Activated effector memory CD4-positive, alpha-beta T cell treated with anti-CD3 and anti-CD28 coated beads, Interleukin-2, amount 50 U/mL, for 16 hours (primary cell): ENCODE results near the gene FOXK2.

Experiments
- DNase-seq: peaks from one replicate; pipeline ENCODE4 v3.0.0-alpha.2; 2020

Gene FOXK2

DNA sequence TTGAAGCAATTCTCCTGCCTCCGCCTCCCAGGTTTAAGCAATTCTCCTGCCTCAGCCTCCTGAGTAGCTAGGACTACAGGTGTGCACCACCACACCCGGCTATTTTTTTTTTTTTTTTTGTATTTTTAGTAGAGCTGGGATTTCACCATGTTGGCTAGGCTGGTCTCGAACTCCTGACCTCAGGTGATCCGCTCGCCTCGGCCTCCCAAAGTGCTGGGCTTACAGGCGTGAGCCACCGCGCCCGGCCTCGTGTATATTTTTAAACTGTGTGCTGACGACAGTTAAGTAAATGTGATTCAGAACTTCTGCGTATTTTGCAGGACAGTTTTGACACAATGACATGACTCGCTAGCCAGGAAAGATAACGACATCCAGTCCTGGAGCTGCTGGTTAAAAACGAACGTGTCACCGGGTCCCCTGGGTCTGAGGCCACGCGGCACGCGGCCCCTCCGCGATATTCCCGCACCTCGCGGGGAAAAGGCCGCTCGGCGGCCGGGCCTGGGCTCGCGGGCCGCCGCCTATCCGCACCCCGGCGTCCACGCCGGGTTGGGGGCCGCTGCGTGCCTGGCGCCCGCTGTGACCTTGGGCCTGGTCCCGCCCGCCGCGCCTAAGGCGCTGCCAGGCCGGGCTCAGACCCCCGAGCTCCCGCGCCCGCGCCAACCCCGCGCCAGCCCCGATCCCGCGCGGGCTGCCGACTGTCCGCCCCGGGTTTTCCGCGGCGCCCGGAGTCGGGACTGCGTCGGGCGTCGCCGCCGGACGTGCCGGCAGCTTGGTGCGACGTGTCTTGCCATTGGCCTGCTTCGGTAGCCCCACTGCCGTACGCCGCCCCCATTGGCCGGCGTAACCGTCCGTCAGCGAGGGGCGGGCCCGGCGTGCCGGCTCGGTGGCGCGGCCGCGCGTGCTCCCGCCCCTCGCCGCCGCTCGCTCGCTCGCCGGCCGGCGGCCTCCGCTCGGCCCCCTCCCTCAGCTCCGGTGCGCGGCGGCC, at the start of gene FOXK2:
Gene FOXK2 (plus strand): TSS at position 907 of the 985 bp plus-strand sequence. CDS start 157 bp downstream, outside the sequence.
- DNase-seq: peak; percentile 98

DNA sequence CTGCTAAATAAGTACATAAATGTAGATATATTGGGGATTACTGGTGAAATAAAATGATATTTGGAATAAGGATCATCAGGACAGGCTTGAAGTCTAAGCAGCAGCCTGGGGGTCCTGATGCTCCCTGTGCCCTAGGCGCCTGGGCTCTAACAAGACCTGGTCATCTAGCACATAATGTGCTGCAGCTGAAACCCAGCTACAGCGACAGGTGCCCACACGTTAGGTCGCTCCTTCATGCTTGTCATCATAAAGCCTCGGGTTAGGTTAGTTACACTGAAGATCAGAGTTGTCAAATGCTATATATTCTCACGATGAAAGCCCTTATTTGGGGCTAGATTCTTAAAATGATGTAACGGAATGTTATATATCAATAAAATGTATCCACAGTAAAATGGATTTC, 49.5 kb upstream of the FOXK2 start:
- no peak for DNase-seq

DNA sequence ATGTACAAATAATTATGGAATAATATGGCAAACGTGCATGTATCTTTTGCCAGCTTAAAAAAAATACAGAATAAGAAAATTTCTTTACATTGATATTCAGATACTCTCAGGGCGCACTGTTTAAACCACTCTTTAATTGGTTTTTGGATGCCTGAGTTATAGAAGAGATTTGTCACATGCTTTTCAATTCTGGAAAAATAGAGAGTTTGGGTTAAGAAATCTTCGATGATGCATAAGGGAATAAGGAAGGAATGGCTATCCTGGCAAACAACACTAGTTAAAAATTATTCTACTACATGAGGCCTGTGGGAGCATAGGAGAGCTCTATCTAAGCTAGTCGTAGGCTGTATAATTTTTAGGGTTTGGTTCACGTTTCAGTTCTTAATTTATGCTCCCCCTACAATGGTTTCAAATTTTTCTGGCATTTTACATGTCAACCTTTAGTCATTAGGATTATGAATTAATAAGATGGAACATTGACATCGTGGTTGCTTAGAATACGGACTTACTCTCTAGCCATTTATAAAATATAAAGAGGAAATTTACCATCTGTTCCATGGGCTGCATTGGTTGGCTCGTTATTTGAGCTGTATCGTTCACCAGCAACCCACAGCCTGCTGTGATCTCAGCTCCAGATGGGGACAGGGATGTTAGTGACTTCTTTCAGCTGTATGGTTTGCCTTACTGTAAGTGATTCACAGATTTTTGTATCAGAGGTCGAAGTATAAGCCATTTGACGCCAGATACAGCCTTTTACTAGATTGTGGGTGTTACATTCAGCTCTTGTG, 45.1 kb upstream of the FOXK2 start:
- no peak for DNase-seq

GRCh38 chr17:82475458-82475857, 44.1 kb upstream of the FOXK2 start:
- DNase-seq: no peak

DNA sequence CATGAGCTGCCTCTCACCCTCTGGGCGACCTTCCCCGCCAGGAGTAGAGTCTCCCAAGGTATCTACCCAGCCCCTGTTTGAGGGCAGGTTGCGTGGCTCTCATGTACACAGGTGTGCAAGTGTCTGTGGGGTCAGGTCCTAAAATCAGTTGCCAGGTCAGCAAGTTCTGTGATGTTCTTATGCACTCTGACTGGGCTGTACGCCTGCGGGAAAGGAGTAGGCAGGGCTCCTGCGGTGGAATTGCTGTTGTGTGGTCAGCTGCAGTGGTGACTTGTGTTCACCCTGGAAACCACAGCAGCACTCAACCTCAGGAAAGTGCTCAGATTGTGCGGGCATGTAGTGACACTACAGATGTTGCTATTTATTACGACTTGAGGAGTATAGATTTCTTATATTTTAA, 41.6 kb upstream of the FOXK2 start:
- DNase-seq: no peak

DNA sequence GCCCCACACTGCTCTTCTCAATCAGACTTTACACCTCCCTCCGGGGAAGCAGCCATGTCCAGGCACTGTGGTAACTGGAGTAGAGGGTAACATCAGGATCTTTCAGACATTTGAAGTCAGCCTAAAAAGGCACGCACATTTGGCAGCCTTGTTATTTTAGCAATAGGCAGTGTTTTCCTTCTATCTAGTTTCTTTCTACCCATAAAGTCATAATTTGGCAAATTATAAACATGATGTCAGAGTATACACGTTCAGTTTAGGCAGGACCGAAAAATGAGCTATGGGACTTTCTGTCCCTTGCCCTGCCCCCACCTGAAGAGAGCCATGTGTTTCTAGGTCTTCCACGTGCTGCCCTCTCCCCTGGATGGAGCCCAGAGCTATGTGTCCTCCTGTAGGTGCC, 39.9 kb upstream of the FOXK2 start:
- DNase-seq: no peak

DNA sequence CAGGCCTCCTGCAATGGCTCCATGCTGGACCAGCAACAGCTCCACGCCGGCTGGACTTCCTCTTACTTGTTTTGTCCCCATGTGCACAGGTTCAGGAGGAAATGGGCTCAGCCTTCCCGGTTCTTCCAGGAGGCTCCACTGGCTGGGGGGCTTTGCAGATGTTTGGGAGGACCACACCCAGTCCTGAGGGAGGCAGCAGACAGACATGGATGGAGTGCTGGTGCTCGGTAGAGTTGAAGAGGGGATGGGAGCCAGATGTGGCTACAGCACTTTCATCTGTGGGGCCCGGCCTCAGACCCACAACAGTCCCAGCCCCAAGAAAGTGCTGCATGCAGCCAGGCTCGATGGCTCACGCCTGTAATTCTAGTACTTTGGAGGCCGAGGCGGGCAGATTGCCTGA, 39.2 kb upstream of the FOXK2 start:
- DNase-seq: no peak

- DNase-seq: no peak
These were observed 36.3 kb upstream of the FOXK2 start for GRCh38 chr17:82483204-82483660.

GRCh38 chr17:82483836-82484235, 35.7 kb upstream of the FOXK2 start:
- no peak for DNase-seq

- no peak for DNase-seq
These were observed 33.1 kb upstream of the FOXK2 start for GRCh38 chr17:82486231-82487094.

DNA sequence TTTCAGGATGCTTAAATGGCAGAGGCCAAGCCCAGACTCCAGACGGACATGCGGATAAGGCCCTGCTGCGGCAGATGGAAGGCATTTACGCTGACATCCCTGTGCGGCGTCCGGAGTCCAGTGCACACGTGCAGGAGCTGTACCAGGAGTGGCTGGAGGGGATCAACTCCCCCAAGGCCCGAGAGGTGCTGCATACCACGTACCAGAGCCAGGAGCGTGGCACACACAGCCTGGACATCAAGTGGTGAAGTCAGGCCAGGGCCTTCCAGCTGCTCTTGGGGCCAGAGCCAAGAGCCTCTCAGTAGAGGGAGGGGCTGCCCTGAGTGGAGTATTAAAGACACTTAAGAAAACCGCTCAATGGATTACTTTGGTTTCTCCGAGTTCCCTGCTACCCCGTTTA, 31.6 kb upstream of the FOXK2 start:
- DNase-seq: no peak

DNA sequence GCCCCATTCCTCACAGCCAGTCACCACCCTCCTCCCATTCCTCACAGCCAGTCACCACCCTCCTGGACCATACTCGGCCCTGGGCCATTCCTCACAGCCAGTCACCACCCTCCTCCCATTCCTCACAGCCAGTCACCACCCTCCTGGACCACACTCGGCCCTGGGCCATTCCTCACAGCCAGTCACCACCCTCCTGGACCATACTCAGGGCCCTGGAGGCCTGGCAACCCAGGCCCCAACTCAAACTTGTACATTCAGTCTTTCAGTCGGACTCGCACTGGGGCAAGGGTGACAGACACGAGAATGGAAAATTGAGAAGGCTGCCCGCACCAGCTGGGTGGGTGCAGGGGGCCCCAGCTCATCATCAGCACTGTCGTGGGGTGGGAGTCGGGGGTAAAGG, 30.4 kb upstream of the FOXK2 start:
- no peak for DNase-seq

GRCh38 chr17:82489851-82490511, 29.6 kb upstream of the FOXK2 start:
- no peak for DNase-seq

- DNase-seq: no peak
These were observed 28.9 kb upstream of the FOXK2 start for GRCh38 chr17:82490512-82491195.

DNA sequence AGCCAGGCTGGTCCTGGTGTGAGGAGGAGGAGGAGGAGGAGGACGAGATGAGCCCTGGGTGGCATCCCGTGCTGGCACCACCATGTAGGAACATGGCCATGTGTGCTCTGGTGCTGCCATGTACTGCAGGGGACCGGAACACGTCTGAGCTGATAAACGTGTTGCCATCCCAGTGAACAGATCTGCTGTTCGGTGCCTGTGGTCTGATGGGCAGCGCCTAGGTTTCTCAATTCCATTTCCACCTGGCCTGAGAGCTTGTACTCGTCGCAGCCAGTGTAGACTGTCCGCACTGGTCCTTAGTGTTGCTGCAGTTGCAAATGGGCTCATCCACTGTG, 28.4 kb upstream of the FOXK2 start:
- DNase-seq: no peak

GRCh38 chr17:82491533-82491932, 28.0 kb upstream of the FOXK2 start:
- DNase-seq: no peak

DNA sequence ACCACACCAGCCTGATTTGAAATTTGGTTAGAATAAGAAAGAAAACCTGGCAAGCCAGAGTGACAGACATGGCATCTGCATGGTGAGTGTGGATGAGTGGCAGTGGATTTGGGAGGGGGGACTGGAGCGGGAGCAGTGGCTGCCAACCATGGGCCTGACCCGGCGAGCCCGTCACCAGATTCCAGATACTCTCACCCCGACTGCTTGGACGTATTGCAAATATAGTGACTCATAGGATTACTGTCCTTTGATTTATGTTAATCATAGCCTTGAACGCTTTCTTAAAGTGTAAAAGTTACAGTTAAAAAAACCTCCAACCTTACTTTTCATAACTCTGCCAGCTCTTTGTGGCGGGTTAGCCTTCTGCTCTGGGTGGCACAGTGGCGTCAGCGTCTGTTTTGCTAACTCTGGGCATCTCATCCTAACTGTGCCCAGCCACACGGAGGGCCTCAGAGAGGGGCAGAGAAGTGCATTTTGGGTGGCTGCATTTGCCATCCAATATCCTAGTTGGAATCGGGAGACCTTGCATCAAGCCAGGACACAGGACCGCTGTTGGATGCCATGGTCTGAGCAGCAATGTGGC, 26.8 kb upstream of the FOXK2 start:
- DNase-seq: no peak

DNA sequence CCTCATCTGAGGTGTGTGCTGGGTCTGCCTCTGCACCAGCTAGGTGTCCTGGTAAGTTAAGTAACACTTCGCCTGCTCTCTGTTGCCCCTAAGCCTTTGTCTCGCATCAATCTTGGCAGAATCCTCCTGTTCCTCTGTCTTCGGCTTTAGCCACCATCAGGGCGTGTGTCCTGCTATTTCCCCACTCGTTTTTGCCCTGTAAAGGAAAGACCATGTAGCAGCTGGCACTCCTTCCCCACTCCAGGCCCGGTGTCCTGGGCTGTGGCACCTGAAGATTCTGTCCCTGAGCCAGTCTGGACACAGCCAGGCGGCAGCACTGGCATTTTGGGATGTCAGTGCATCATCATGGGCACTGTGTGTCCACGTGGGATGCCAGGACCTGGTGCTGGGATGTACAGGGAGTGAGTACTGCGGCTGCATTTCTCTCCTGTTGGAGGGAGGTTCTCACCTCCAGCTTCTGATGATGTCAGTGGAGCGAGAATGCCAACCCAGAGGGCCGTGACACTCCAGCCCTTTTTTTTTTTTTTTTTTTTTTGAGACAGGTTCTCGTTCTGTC, 26.2 kb upstream of the FOXK2 start:
- no peak for DNase-seq

DNA sequence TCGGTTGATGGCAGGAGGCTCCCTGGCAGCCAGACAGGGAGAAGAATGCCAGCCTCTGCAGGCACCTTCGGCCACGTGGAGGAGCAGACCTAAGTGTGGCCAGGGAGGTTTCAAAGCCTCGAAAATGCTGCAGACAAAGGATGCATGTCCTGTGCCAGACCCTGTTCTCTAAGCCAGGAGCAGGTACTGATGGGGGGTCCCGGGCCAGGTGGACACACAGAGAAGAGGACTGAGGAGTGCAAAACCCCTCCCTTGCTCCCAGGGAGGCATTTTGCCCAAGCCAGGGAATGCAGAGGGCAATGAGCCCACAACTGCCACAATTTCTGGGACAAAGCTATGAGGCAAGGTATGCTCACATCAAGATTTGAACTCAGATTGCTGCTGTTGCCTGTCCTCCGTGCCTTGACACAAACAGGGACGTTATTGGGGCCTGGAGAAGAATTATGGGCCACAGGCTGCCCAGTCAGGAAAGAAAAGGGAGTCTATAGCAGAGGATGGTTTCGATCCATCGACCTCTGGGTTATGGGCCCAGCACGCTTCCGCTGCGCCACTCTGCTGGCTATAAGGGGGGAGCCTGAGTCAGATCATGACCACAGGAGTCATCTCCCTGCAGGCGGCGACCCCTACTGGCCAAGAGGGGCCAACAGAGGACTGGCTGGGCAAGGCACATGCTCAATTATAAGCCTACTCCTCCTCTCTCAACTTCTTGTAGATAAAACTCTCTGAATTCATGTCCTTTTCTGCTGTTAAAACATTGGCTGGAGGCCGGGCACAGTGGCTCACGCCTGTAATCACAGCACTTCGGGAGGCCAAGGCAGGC, 25.1 kb upstream of the FOXK2 start:
- peak; percentile 95 for DNase-seq
